K562 (cell line): ENCODE data around the gene CSK.

Source experiments
- ARNT ChIP-seq, 2 experiments: fragments of 450-650 bp; IDR thresholded peaks; 2 replicates each; pipeline ENCODE4 v1.6.1; 2016; ENCODE audit warnings: mild to moderate bottlenecking in 1 of 2
- CEBPB ChIP-seq: fragments of 450-650 bp; IDR thresholded peaks from 2 replicates; pipeline ENCODE4 v1.6.1; 2016; ENCODE audit warnings: missing genetic modification characterization, missing compliant biosample characterization
- KDM5B ChIP-seq: fragments of 200-600 bp; sonication (generic); IDR thresholded peaks from 2 replicates; pipeline ENCODE4 v1.6.1; 2012; ENCODE audit warnings: low read depth, mild to moderate bottlenecking, moderate library complexity, low read length, control low read depth, inconsistent platforms; ENCODE audit not compliant: insufficient replicate concordance
- MTA1 ChIP-seq: fragments of 450-650 bp; IDR thresholded peaks from 2 replicates; pipeline ENCODE4 v1.6.1; 2017; ENCODE audit warnings: borderline replicate concordance
- POLR2A ChIP-seq: fragments of 450-650 bp; conservative IDR thresholded peaks from 2 replicates; pipeline ENCODE4 v1.6.1; 2016
- SP1 ChIP-seq: sonication (generic); formaldehyde crosslinking; IDR thresholded peaks from 2 replicates; pipeline ENCODE4 v1.8.1; 2022; ENCODE audit warnings: mild to moderate bottlenecking, missing genetic modification reagents
- SP2 ChIP-seq: IDR thresholded peaks from 2 replicates; pipeline ENCODE4 v1.6.1; 2011; ENCODE audit warnings: mild to moderate bottlenecking, low read depth, low read length, moderate library complexity; ENCODE audit not compliant: poor library complexity, severe bottlenecking; ENCODE audit errors: extremely low read depth
- TARDBP ChIP-seq: fragments of 450-650 bp; IDR thresholded peaks from 2 replicates; pipeline ENCODE4 v1.6.1; 2016
- TCF7L2 ChIP-seq: fragments of 150-350 bp; IDR thresholded peaks from 2 replicates; pipeline ENCODE4 v1.6.1; 2016; ENCODE audit warnings: low read depth, mild to moderate bottlenecking, low read length, moderate library complexity
- U2AF1 ChIP-seq: fragments of 200-400 bp; formaldehyde crosslinking; optimal IDR thresholded peaks from 2 replicates; pipeline ENCODE3; 2017; ENCODE audit warnings: mild to moderate bottlenecking, low read depth, low read length, moderate library complexity
- TF ChIP-seq, protein P1 (sequence below): conservative IDR thresholded peaks from 2 replicates; pipeline ENCODE4 v1.6.1; 2011; ENCODE audit warnings: low read depth, mild to moderate bottlenecking, low read length; ENCODE audit not compliant: control insufficient read depth
- TF ChIP-seq, protein P2 (sequence below): fragments of 450-650 bp; IDR thresholded peaks from 2 replicates; pipeline ENCODE4 v1.6.1; 2016; ENCODE audit warnings: mild to moderate bottlenecking, moderate library complexity
- TF ChIP-seq, protein P3 (sequence below): fragments of 250-450 bp; sonication (Bioruptor Pico); IDR thresholded peaks from 2 replicates; pipeline ENCODE4 v1.4.0; 2020; ENCODE audit warnings: mild to moderate bottlenecking, moderate library complexity

DNA sequence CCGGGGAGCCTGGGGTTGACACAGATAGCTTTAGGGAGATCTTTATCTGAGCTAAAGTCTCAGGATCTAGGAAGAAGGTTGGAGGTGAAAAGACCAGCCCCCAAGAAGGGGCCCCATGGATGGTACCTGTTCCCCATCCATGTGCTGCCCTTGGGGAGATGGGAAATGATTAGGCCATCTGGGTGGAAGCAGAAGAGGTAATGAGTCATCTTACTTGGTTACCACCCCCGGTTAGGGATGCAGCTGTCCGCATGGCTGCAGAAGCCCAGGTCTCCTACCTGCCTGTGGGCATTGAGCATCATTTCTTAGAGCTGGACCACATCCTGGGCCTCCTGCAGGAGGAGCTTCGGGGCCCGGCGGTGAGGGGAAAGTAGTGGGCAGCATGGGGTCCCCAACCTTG lies 41.4 kb downstream of the CSK start:
- TF ChIP-seq U2AF1 (no peak), TCF7L2 (no peak), SP1 (CRISPR knock-in tag) (no peak), MTA1 (no peak), POLR2A (no peak), TARDBP (no peak), ARNT (IDR thresholded peaks at IDR 0.05) (no peak), CEBPB (tag) (no peak), SP2 (no peak), KDM5B (no peak)
- TF ChIP-seq, protein P1, sequence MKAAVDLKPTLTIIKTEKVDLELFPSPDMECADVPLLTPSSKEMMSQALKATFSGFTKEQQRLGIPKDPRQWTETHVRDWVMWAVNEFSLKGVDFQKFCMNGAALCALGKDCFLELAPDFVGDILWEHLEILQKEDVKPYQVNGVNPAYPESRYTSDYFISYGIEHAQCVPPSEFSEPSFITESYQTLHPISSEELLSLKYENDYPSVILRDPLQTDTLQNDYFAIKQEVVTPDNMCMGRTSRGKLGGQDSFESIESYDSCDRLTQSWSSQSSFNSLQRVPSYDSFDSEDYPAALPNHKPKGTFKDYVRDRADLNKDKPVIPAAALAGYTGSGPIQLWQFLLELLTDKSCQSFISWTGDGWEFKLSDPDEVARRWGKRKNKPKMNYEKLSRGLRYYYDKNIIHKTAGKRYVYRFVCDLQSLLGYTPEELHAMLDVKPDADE, result no peak
- TF ChIP-seq, protein P2, sequence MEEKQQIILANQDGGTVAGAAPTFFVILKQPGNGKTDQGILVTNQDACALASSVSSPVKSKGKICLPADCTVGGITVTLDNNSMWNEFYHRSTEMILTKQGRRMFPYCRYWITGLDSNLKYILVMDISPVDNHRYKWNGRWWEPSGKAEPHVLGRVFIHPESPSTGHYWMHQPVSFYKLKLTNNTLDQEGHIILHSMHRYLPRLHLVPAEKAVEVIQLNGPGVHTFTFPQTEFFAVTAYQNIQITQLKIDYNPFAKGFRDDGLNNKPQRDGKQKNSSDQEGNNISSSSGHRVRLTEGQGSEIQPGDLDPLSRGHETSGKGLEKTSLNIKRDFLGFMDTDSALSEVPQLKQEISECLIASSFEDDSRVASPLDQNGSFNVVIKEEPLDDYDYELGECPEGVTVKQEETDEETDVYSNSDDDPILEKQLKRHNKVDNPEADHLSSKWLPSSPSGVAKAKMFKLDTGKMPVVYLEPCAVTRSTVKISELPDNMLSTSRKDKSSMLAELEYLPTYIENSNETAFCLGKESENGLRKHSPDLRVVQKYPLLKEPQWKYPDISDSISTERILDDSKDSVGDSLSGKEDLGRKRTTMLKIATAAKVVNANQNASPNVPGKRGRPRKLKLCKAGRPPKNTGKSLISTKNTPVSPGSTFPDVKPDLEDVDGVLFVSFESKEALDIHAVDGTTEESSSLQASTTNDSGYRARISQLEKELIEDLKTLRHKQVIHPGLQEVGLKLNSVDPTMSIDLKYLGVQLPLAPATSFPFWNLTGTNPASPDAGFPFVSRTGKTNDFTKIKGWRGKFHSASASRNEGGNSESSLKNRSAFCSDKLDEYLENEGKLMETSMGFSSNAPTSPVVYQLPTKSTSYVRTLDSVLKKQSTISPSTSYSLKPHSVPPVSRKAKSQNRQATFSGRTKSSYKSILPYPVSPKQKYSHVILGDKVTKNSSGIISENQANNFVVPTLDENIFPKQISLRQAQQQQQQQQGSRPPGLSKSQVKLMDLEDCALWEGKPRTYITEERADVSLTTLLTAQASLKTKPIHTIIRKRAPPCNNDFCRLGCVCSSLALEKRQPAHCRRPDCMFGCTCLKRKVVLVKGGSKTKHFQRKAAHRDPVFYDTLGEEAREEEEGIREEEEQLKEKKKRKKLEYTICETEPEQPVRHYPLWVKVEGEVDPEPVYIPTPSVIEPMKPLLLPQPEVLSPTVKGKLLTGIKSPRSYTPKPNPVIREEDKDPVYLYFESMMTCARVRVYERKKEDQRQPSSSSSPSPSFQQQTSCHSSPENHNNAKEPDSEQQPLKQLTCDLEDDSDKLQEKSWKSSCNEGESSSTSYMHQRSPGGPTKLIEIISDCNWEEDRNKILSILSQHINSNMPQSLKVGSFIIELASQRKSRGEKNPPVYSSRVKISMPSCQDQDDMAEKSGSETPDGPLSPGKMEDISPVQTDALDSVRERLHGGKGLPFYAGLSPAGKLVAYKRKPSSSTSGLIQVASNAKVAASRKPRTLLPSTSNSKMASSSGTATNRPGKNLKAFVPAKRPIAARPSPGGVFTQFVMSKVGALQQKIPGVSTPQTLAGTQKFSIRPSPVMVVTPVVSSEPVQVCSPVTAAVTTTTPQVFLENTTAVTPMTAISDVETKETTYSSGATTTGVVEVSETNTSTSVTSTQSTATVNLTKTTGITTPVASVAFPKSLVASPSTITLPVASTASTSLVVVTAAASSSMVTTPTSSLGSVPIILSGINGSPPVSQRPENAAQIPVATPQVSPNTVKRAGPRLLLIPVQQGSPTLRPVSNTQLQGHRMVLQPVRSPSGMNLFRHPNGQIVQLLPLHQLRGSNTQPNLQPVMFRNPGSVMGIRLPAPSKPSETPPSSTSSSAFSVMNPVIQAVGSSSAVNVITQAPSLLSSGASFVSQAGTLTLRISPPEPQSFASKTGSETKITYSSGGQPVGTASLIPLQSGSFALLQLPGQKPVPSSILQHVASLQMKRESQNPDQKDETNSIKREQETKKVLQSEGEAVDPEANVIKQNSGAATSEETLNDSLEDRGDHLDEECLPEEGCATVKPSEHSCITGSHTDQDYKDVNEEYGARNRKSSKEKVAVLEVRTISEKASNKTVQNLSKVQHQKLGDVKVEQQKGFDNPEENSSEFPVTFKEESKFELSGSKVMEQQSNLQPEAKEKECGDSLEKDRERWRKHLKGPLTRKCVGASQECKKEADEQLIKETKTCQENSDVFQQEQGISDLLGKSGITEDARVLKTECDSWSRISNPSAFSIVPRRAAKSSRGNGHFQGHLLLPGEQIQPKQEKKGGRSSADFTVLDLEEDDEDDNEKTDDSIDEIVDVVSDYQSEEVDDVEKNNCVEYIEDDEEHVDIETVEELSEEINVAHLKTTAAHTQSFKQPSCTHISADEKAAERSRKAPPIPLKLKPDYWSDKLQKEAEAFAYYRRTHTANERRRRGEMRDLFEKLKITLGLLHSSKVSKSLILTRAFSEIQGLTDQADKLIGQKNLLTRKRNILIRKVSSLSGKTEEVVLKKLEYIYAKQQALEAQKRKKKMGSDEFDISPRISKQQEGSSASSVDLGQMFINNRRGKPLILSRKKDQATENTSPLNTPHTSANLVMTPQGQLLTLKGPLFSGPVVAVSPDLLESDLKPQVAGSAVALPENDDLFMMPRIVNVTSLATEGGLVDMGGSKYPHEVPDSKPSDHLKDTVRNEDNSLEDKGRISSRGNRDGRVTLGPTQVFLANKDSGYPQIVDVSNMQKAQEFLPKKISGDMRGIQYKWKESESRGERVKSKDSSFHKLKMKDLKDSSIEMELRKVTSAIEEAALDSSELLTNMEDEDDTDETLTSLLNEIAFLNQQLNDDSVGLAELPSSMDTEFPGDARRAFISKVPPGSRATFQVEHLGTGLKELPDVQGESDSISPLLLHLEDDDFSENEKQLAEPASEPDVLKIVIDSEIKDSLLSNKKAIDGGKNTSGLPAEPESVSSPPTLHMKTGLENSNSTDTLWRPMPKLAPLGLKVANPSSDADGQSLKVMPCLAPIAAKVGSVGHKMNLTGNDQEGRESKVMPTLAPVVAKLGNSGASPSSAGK, result no peak
- TF ChIP-seq, protein P3, sequence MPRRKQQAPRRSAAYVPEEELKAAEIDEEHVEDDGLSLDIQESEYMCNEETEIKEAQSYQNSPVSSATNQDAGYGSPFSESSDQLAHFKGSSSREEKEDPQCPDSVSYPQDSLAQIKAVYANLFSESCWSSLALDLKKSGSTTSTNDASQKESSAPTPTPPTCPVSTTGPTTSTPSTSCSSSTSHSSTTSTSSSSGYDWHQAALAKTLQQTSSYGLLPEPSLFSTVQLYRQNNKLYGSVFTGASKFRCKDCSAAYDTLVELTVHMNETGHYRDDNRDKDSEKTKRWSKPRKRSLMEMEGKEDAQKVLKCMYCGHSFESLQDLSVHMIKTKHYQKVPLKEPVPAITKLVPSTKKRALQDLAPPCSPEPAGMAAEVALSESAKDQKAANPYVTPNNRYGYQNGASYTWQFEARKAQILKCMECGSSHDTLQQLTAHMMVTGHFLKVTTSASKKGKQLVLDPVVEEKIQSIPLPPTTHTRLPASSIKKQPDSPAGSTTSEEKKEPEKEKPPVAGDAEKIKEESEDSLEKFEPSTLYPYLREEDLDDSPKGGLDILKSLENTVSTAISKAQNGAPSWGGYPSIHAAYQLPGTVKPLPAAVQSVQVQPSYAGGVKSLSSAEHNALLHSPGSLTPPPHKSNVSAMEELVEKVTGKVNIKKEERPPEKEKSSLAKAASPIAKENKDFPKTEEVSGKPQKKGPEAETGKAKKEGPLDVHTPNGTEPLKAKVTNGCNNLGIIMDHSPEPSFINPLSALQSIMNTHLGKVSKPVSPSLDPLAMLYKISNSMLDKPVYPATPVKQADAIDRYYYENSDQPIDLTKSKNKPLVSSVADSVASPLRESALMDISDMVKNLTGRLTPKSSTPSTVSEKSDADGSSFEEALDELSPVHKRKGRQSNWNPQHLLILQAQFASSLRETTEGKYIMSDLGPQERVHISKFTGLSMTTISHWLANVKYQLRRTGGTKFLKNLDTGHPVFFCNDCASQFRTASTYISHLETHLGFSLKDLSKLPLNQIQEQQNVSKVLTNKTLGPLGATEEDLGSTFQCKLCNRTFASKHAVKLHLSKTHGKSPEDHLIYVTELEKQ, result no peak
